GM23248 (cell line): Measurements from ENCODE around the gene CNFN. TPM values are rescaled to one million over a fixed set of nuclear protein-coding genes. Genes with fewer than 3 reads are reported as not detected.

ENCODE experiments used
- DNase-seq: peaks from one replicate; pipeline ENCODE4 v3.0.0-alpha.2; 2015
- H2AFZ ChIP-seq: fragments of 200-600 bp; sonication (generic); 2 replicates; pipeline ENCODE4 v1.6.1; 2016; ENCODE audit warnings: antibody characterized with exemption
- H3F3A ChIP-seq: fragments of 200-600 bp; sonication (generic); 2 replicates; pipeline ENCODE4 v1.6.1; 2016; ENCODE audit warnings: mild to moderate bottlenecking, antibody characterized with exemption, mixed run types; ENCODE audit not compliant: insufficient read depth
- H3K27ac ChIP-seq: fragments of 200-600 bp; sonication (generic); 2 replicates; pipeline ENCODE4 v1.5.1; 2016; ENCODE audit warnings: mild to moderate bottlenecking
- H3K27me3 ChIP-seq: fragments of 200-600 bp; sonication (generic); replicated peaks from 2 replicates; pipeline ENCODE4 v1.6.1; 2016; ENCODE audit warnings: mild to moderate bottlenecking; ENCODE audit not compliant: insufficient read depth
- H3K36me3 ChIP-seq: fragments of 200-600 bp; sonication (generic); 2 replicates; pipeline ENCODE4 v1.6.1; 2016; ENCODE audit warnings: low read depth, mild to moderate bottlenecking
- H3K4me1 ChIP-seq: fragments of 200-600 bp; sonication (generic); 2 replicates; pipeline ENCODE4 v1.6.1; 2016; ENCODE audit warnings: mild to moderate bottlenecking; ENCODE audit not compliant: insufficient read depth
- H3K4me2 ChIP-seq: fragments of 200-600 bp; sonication (generic); one replicate; pipeline ENCODE4 v1.6.1; 2016; ENCODE audit warnings: mild to moderate bottlenecking; ENCODE audit not compliant: unreplicated experiment
- H3K4me3 ChIP-seq: fragments of 200-600 bp; sonication (generic); 2 replicates; pipeline ENCODE4 v1.5.1; 2016; ENCODE audit warnings: mild to moderate bottlenecking
- H3K79me2 ChIP-seq: fragments of 200-600 bp; sonication (generic); 2 replicates; pipeline ENCODE4 v1.6.1; 2016; ENCODE audit warnings: mild to moderate bottlenecking; ENCODE audit not compliant: insufficient read depth
- H3K9ac ChIP-seq: fragments of 200-600 bp; sonication (generic); 2 replicates; pipeline ENCODE4 v1.6.1; 2016; ENCODE audit warnings: mild to moderate bottlenecking
- H3K9me2 ChIP-seq: fragments of 200-600 bp; sonication (generic); 2 replicates; pipeline ENCODE4 v1.6.1; 2016; ENCODE audit warnings: mixed run types, mild to moderate bottlenecking, moderate library complexity; ENCODE audit not compliant: insufficient read depth
- H3K9me3 ChIP-seq: fragments of 200-600 bp; sonication (generic); one replicate; pipeline ENCODE4 v1.6.1; 2017; ENCODE audit warnings: low read depth
- H4K20me1 ChIP-seq: fragments of 200-600 bp; sonication (generic); 2 replicates; pipeline ENCODE4 v1.6.0; 2016; ENCODE audit not compliant: insufficient read depth
- EZH2 ChIP-seq: fragments of 200-600 bp; sonication (generic); IDR thresholded peaks from 2 replicates; pipeline ENCODE4 v1.6.1; 2018; ENCODE audit warnings: antibody characterized with exemption, mild to moderate bottlenecking; ENCODE audit not compliant: insufficient read depth, poor library complexity, severe bottlenecking
- EZH2phosphoT487 ChIP-seq: fragments of 200-600 bp; sonication (generic); IDR thresholded peaks from 2 replicates; pipeline ENCODE4 v1.6.1; 2018; ENCODE audit warnings: antibody characterized with exemption, moderate library complexity, mild to moderate bottlenecking, low read depth; ENCODE audit not compliant: insufficient read depth
- WGBS, 2 experiments: methylation state at CpG; one replicate each; pipeline ENCODE4 v1.1.6; 2015 to 2017; ENCODE audit warnings: low lambda C conversion rate in 2 of 2, low coverage in 1 of 2; ENCODE audit errors: missing lambda C conversion rate in 2 of 2; 5-methylcytosine and 5-hydroxymethylcytosine counted together
- in situ Hi-C: fragments of 300-500 bp; cut with MboI; formaldehyde crosslinking; loops from 2 replicates; pipeline ENCODE4 v1.15.0; 2020
- polyA plus RNA-seq: library from polyadenylated mRNA; unstranded; fragments of >200 nt; fragmentation: Nextera tagmentation; extraction: Ambion mirVana; gene quantifications from 2 replicates; pipeline ENCODE4 v1.2.1, GENCODE V29; 2016
- total RNA-seq: library from RNA; depleted of rRNA; stranded (reverse); fragments of >200 nt; shearing (Covaris generic); gene quantifications from 2 replicates; pipeline ENCODE4 v1.2.3, GENCODE V29; 2014

The CNFN gene
- total and polyA plus RNA-seq, 2 experiments from 2014 or later, result 1.1 TPM; not detected in 1

DNA sequence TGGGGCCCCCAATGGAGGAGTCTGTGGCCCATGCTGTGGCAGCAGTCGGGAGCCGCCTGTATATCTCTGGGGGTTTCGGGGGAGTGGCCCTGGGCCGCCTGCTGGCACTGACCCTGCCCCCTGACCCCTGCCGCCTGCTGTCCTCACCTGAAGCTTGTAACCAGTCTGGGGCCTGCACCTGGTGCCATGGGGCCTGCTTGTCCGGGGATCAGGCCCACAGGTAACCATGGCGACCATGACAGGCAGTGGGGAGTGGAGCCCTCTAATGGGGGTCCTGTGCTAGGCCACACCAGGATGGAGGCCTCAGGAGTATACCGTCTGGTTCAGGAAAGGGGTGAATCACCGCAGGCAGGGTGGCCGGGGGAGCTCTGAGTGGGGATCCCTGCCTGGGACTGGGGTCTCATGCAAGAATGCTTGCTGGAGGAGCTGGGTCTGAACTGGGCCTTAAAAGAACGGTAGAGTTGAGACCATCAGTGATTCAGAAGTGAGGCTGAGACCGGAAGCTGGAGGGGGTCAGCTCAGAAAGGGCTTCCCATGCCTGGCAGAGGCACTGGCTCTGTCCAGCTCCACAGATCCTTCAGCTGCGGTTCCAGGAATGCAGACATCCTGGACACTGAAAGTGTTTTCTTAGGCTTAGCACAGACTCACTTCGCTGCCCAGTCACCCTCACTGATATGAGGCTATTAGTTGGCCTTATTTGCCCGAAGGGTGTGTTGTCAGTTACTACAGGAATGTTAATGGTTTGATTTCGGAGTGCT, 29.1 kb downstream of the CNFN start:
- DNase-seq, result no peak

DNA sequence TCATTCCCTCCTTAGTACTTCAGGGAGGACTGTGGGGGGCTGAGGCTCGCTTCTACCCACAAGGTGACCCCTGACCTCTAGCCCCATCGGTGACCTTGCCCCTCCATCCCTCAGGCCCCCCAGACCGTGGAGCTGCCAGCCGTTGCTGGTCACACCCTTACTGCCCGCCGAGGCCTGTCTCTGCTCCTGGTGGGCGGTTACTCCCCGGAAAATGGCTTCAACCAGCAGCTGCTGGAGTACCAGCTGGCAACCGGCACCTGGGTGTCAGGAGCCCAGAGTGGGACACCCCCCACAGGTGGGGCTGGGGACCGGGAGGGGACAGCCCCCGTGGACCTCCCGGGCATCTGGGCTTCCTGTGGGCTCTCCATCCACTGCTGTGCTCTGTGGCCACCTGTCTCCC, 32.8 kb downstream of the CNFN start:
- Histone ChIP-seq H3K9me3 (no peaks in the 10 kb centered on the region), H3F3A (no peaks in the 10 kb centered on the region), H3K4me1 (no peaks in the 10 kb centered on the region), H3K27ac (no peak overlapping the region), H2AFZ (no peak overlapping the region), H3K9ac (no peak overlapping the region), H3K4me2 (no peak overlapping the region), H3K4me3 (no peak overlapping the region), H3K9me2 (no peaks in the 10 kb centered on the region), H3K79me2 (no peaks in the 10 kb centered on the region), H4K20me1 (no peaks in the 10 kb centered on the region), H3K27me3 (no peaks in the 10 kb centered on the region), H3K36me3 (no peaks in the 10 kb centered on the region)
- 85 to 86% methylated on average over 12 of the region's 12 CpGs for whole genome bisulfite sequencing, 2 experiments
- TF ChIP-seq EZH2, result no peak
- no peak for TF ChIP-seq EZH2phosphoT487
- in situ Hi-C loops, result no loop called here
- DNase-seq, result no peak

More for the DNA sequence above, 29.1 kb downstream of the CNFN start:
- H3F3A ChIP-seq, result no peaks in the 10 kb centered on the region
- no peak overlapping the region for H2AFZ ChIP-seq
- no peaks in the 10 kb centered on the region for H3K36me3 ChIP-seq
- H3K4me2 ChIP-seq, result no peak overlapping the region
- 82 to 87% methylated on average over 16 of the region's 16 CpGs for WGBS, 2 experiments
- no peaks in the 10 kb centered on the region for H3K27me3 ChIP-seq
- no peaks in the 10 kb centered on the region for H3K79me2 ChIP-seq
- no peak overlapping the region for H3K27ac ChIP-seq
- in situ Hi-C loops, result no loop called here
- no peaks in the 10 kb centered on the region for H3K9me3 ChIP-seq
- no peak overlapping the region for H3K4me3 ChIP-seq
- no peaks in the 10 kb centered on the region for H3K4me1 ChIP-seq
- no peaks in the 10 kb centered on the region for H4K20me1 ChIP-seq
- no peak overlapping the region for H3K9ac ChIP-seq
- TF ChIP-seq EZH2phosphoT487, result no peak
- TF ChIP-seq EZH2, result no peak
- no peaks in the 10 kb centered on the region for H3K9me2 ChIP-seq

DNA sequence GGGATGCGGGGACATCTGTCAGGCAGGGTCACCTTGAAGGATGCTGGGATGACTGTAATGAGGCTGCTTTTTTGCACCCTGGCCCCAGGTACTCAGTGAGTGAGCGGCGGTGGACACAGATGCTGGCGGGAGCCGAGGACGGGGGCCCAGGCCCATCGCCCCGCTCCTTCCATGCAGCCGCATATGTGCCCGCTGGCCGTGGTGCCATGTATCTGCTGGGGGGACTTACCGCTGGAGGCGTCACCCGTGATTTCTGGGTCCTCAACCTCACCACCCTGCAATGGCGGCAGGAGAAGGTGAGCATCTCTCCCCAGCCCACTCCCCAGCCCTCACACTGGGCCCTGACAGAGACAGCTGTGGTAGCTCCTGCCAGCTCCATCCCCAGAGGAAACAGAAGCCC, 33.4 kb downstream of the CNFN start:
- no peaks in the 10 kb centered on the region for H3F3A ChIP-seq
- H3K4me2 ChIP-seq, result no peak overlapping the region
- DNase-seq, result no peak
- no peak overlapping the region for H3K4me3 ChIP-seq
- 98 to 99% methylated on average over 12 to 15 of the region's 15 CpGs for WGBS, 2 experiments
- H3K27ac ChIP-seq, result no peak overlapping the region
- no peaks in the 10 kb centered on the region for H3K4me1 ChIP-seq
- no peaks in the 10 kb centered on the region for H3K9me3 ChIP-seq
- no peaks in the 10 kb centered on the region for H3K36me3 ChIP-seq
- no peaks in the 10 kb centered on the region for H3K27me3 ChIP-seq
- H4K20me1 ChIP-seq, result no peaks in the 10 kb centered on the region
- H3K9me2 ChIP-seq, result no peaks in the 10 kb centered on the region
- no peak overlapping the region for H3K9ac ChIP-seq
- no peak overlapping the region for H2AFZ ChIP-seq
- H3K79me2 ChIP-seq, result no peaks in the 10 kb centered on the region
- TF ChIP-seq EZH2, result no peak
- TF ChIP-seq EZH2phosphoT487, result no peak
- in situ Hi-C loops, result no loop called here

DNA sequence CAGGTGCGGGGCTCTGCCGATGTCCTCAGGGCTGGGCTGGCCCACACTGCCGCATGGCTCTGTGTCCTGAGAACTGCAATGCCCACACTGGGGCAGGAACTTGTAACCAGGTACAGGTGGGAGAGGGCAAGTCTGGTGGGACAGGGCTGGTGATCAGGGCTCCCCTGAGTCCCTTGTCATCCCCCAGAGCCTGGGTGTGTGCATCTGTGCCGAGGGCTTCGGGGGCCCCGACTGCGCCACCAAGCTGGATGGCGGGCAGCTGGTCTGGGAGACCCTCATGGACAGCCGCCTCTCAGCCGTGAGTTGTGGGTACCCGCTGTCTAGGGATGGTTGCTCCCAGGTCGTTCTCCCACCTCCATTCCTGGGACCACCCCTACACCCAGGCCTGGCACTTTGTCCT, 34.2 kb downstream of the CNFN start:
- Histone ChIP-seq H3K36me3 (no peaks in the 10 kb centered on the region), H3K4me1 (no peaks in the 10 kb centered on the region), H3K9me3 (no peaks in the 10 kb centered on the region), H3F3A (no peaks in the 10 kb centered on the region), H4K20me1 (no peaks in the 10 kb centered on the region), H3K79me2 (no peaks in the 10 kb centered on the region), H3K4me2 (no peak overlapping the region), H3K27me3 (no peaks in the 10 kb centered on the region), H3K9me2 (no peaks in the 10 kb centered on the region), H3K9ac (no peak overlapping the region), H3K4me3 (no peak overlapping the region), H3K27ac (no peak overlapping the region), H2AFZ (no peak overlapping the region)
- TF ChIP-seq EZH2, result no peak
- no peak for TF ChIP-seq EZH2phosphoT487
- 93 to 94% methylated on average over 10 to 12 of the region's 12 CpGs for WGBS, 2 experiments
- in situ Hi-C loops, result no loop called here
- no peak for DNase-seq
